HepG2 (cell line): ENCODE measurements around the gene MAP7D3. TPM values are rescaled to one million over a fixed set of nuclear protein-coding genes. Genes with fewer than 3 reads are reported as not detected.

ENCODE experiments used
- BRF2 ChIP-seq: sonication (generic); formaldehyde crosslinking; IDR thresholded peaks from 2 replicates; pipeline ENCODE4 v1.8.1; 2022; ENCODE audit warnings: mild to moderate bottlenecking, missing genetic modification reagents
- CHD2 ChIP-seq: IDR thresholded peaks from 2 replicates; pipeline ENCODE4 v1.6.1; 2011; ENCODE audit warnings: low read depth, low read length, improper control_type of control experiment
- CREBL2 ChIP-seq: sonication (generic); formaldehyde crosslinking; IDR thresholded peaks from 2 replicates; pipeline ENCODE4 v1.8.1; 2023; ENCODE audit warnings: missing genetic modification reagents, mild to moderate bottlenecking, borderline replicate concordance
- GABPA ChIP-seq, 2 experiments: IDR thresholded peaks; 2 replicates each; pipeline ENCODE4 v1.6.1; 2011 to 2016; ENCODE audit warnings: low read depth in 2 of 2, low read length in 1 of 2, missing biosample characterization in 1 of 2, missing genetic modification characterization in 1 of 2
- PRDM4 ChIP-seq: sonication (generic); formaldehyde crosslinking; IDR thresholded peaks from 2 replicates; pipeline ENCODE4 v1.9.0; 2021; ENCODE audit warnings: missing genetic modification reagents, borderline replicate concordance
- SYNCRIP ChIP-seq: fragments of 200-400 bp; formaldehyde crosslinking; IDR thresholded peaks from 2 replicates; pipeline ENCODE4 v1.6.1; 2018; ENCODE audit warnings: mild to moderate bottlenecking, low read depth, low read length; ENCODE audit not compliant: insufficient read depth
- TMF1 ChIP-seq: sonication (generic); formaldehyde crosslinking; IDR thresholded peaks from 2 replicates; pipeline ENCODE4 v1.8.1; 2022; ENCODE audit warnings: low read depth, missing genetic modification reagents
- YEATS4 ChIP-seq: sonication (generic); formaldehyde crosslinking; IDR thresholded peaks from 2 replicates; pipeline ENCODE4 v1.4.0; 2020; ENCODE audit warnings: missing genetic modification reagents, borderline replicate concordance
- ZBTB10 ChIP-seq: sonication (generic); formaldehyde crosslinking; IDR thresholded peaks from 2 replicates; pipeline ENCODE4 v1.4.0; 2020; ENCODE audit warnings: missing genetic modification reagents, borderline replicate concordance
- ZNF567 ChIP-seq: sonication (generic); formaldehyde crosslinking; IDR thresholded peaks from 2 replicates; pipeline ENCODE4 v1.8.1; 2023; ENCODE audit warnings: mild to moderate bottlenecking, missing genetic modification reagents, borderline replicate concordance
- ZNF614 ChIP-seq: IDR thresholded peaks from 2 replicates; pipeline ENCODE4 v1.6.1; 2018; ENCODE audit warnings: missing biosample characterization, missing genetic modification reagents, inconsistent platforms, borderline replicate concordance
- polyA plus RNA-seq, 8 experiments: library from polyadenylated mRNA; depleted of rRNA in 3 of 8; stranded (reverse) in 7 of 8; unstranded in 1 of 8; fragments of >200 nt; fragmentation: Illumina TruSeq in 4 of 8; extraction: Trizol in 4 of 8; gene quantifications; 2 replicates each; pipeline versions ENCODE4 v1.2.1 to v1.2.3, GENCODE V29; 2011 to 2016; ENCODE audit warnings: low read depth in 4 of 8, missing spikeins in 1 of 8, mixed read lengths in 1 of 8; ENCODE audit not compliant: insufficient read depth in 1 of 8
- total RNA-seq, 5 experiments: library from RNA; depleted of rRNA; stranded (reverse); fragments of >200 nt; fragmentation: Illumina TruSeq; extraction: Trizol; gene quantifications; 2 replicates each; pipeline ENCODE4 v1.2.3, GENCODE V29; 2016; ENCODE audit warnings: low read depth in 1 of 5

MAP7D3 gene
- total and polyA plus RNA-seq, 2 of the 13 experiments (the other 11 are each of a cell fraction or from before 2014, with no cell fraction given) = not detected

GRCh38 chrX:136272325-136272724, 21.1 kb upstream of the MAP7D3 start (continued):
- TF ChIP-seq PRDM4 (CRISPR knock-in tag) (no peak), SYNCRIP (no peak), CREBL2 (no peak), CHD2 (no peak), TMF1 (CRISPR knock-in tag) (no peak), ZNF567 (CRISPR knock-in tag) (no peak), YEATS4 (no peak), ZBTB10 (no peak), BRF2 (no peak), ZNF614 (CRISPR knock-in tag) (no peak), GABPA (IDR thresholded peaks at IDR 0.05; ENCODE audit: low read depth, low read length) (no peak), GABPA (CRISPR knock-in tag; IDR thresholded peaks at IDR 0.05; ENCODE audit: low read depth) (no peak)
